ENCODE data around the gene TIGD7. TPM values are rescaled to one million over a fixed set of nuclear protein-coding genes. Genes with fewer than 3 reads are reported as not detected.

Gene TIGD7
- total and polyA plus RNA-seq, 10 donors, result 3.6 to 12.0 (median 7.2) TPM

DNA sequence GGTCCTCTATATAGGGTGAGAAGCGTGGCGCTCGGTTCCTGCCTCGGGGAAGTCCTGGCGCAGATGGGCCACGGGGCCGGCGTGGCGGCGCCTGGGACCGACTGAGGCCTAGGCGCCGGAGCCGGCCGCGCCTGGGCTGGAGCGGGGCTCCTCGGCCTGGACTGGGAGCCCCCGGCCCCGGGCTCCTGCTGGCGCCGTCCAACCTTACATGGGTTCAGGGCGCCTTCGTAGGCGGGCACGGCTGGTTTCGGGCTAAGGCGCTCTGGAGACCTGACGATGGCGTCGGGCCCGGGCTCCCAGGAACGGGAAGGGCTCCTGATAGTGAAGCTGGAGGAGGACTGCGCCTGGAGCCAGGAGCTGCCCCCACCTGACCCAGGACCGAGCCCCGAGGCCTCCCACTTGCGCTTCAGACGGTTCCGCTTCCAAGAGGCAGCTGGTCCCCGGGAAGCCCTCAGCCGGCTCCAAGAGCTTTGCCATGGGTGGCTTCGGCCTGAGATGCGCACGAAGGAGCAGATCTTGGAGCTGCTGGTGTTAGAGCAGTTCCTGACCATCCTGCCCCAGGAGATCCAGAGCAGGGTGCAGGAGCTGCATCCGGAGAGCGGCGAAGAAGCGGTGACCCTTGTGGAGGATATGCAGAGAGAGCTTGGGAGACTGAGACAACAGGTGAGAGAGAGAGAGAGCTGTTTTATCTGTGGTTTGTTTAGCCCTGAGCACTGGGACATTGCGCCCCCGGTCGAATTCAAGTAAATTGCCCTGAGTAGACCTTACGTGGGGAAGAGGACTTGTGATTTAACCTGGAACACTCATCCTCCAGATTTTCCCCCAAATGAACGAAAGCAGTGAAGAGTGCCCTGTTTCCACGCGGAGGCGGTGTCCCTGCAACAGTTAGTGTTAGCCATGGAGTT is 21.4 kb downstream of the TIGD7 start:
- no peak for DNase-seq
- H3K9me3 ChIP-seq, result peaks cover 0 to 42% (median 33%) of the 10 kb centered on the region in 8 donors
- intact Hi-C loops (cut with DNase I; ENCODE audit: low total_unique reads), result loop anchor here (10.0 kb wide), 1 partner anchor 221 kb away; the partner anchor contains the start of gene CLUAP1

DNA sequence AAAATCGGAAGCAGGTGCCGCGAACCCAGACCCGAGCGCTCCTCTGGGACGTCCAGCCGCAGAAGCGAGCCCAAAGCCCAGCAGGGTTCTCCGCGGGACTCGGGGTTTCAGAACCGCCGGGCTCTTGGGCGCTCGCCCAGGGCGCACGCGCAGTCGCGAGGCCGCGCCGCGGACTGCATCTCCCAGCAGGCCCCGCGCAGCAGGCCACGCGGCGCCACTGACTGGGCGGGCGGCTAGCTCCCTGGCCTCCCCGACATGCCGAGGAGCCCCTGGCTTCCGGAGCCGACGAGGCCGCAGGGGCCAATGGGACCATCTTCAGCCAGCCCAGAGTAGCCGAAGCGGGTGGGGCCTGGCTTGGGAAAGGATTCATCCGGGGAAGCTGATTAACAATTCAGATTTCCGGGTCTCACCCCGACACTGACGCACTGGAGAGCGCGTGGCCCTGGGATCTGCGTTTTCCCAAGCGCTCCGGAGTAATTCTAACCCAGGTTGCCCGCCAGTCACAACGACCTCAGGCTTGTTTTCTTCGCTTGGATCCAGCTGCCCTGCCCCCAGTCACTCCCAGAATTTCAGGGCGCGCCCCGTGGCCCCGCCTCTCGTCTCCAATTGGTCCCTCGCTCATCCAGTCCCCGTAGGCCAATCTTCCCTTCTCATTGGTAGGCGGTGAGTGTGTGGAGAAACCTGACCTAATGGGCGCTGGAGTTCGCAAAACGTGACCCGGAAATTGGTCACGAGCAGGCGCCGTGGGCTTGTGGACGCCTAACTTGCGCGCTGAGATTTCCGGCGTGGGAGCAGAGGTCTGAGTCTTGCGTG is 22.3 kb downstream of the TIGD7 start, which contains the start of gene ZNF263:
TSS of gene ZNF263 (plus strand) at position 762 of the 813 bp plus-strand sequence. CDS start 328 bp downstream, outside the sequence.
- Histone ChIP-seq H3K36me3 (peaks cover 0 to 35% (median 28%) of the 10 kb centered on the region in 6 donors), H3K27me3 (replicated peaks in 1 of 7) (no peaks in the 10 kb centered on the region), H3K4me1 (peaks cover 17 to 46% (median 37%) of the 10 kb centered on the region in 6 donors), H3K27ac (peak within 1 kb of the TSS; percentile 97 to 100 (median 100)), H3K4me3 (peak within 1 kb of the TSS; percentile 77 to 99 (median 96)), H3K9me3 (peaks cover 0 to 34% (median 24%) of the 10 kb centered on the region in 8 donors)
- 0 to 1% (median 0%) methylated on average over 40 to 72 of the region's 72 CpGs for WGBS, 5 donors
- intact Hi-C loops (cut with DNase I; ENCODE audit: low total_unique reads), result loop anchor here (10.0 kb wide), 1 partner anchor 222 kb away; the partner anchor contains the start of gene CLUAP1
- peak; percentile 97 for DNase-seq
- TF ChIP-seq POLR2AphosphoS5 (IDR thresholded peaks at IDR 0.05) (peak; percentile 89 to 93 (median 91)), POLR2A (IDR thresholded peaks at IDR 0.05) (peak in 2 of 3 donors; percentile 4 to 36)
- TF ChIP-seq, protein P1, sequence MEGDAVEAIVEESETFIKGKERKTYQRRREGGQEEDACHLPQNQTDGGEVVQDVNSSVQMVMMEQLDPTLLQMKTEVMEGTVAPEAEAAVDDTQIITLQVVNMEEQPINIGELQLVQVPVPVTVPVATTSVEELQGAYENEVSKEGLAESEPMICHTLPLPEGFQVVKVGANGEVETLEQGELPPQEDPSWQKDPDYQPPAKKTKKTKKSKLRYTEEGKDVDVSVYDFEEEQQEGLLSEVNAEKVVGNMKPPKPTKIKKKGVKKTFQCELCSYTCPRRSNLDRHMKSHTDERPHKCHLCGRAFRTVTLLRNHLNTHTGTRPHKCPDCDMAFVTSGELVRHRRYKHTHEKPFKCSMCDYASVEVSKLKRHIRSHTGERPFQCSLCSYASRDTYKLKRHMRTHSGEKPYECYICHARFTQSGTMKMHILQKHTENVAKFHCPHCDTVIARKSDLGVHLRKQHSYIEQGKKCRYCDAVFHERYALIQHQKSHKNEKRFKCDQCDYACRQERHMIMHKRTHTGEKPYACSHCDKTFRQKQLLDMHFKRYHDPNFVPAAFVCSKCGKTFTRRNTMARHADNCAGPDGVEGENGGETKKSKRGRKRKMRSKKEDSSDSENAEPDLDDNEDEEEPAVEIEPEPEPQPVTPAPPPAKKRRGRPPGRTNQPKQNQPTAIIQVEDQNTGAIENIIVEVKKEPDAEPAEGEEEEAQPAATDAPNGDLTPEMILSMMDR (IDR thresholded peaks at IDR 0.05 in 8 of 11, conservative IDR thresholded peaks at IDR 0.05 in 3 of 11), result peak in 4 of 11 experiments; percentile 9 to 19 (median 14)

More for the DNA sequence above, 21.4 kb downstream of the TIGD7 start:
- 6 to 35% (median 9%) methylated on average over 12 to 56 of the region's 56 CpGs for WGBS, 5 donors
- H3K4me3 ChIP-seq, result peak overlapping the region; percentile 77 to 99 (median 96)
- TF ChIP-seq, protein P1 (IDR thresholded peaks at IDR 0.05 in 8 of 11, conservative IDR thresholded peaks at IDR 0.05 in 3 of 11), result no peak
- no peaks in the 10 kb centered on the region for H3K27me3 ChIP-seq (replicated peaks in 1 of 7)
- H3K4me1 ChIP-seq, result peaks cover 17 to 46% (median 37%) of the 10 kb centered on the region in 6 donors
- H3K36me3 ChIP-seq, result peaks cover 5 to 44% (median 35%) of the 10 kb centered on the region in 6 donors
- peak overlapping the region; percentile 97 to 100 (median 100) for H3K27ac ChIP-seq

DNA sequence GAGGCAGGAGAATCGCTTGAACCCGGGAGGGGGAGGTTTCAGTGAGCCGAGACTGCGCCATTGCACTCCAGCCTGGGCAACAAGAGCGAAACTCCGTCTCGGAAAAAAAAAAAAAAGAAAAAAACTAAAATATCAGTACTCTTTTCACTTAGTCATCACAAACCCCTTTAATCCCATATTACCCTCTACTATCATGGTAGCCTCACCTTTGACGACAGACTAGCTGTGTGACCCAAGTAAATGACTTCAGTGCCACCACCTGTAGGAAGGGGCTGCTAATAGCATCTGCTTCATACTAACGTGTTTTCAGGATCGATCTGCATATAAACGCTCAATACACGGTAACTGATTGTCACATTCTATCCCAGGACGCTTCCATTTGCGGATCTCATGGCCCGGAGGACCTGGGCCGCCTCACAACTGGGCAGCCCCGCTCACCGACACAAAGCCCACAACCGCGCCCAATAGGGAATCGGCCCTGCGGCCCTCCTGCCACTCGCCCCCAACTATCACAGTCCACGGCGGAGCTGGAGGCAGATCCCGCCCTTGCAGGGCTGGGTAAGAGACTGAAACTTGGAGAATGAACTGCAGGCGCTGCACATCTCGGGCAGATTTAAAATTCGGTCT is 23.0 kb downstream of the TIGD7 start:
- WGBS, 5 donors, result 10 to 29% (median 19%) methylated on average over 16 to 29 of the region's 29 CpGs
- peaks cover 0 to 27% (median 17%) of the 10 kb centered on the region in 8 donors for H3K9me3 ChIP-seq
- TF ChIP-seq, protein P1 (IDR thresholded peaks at IDR 0.05 in 8 of 11, conservative IDR thresholded peaks at IDR 0.05 in 3 of 11), result no peak
- TF ChIP-seq POLR2A (IDR thresholded peaks at IDR 0.05) (no peak), POLR2AphosphoS5 (IDR thresholded peaks at IDR 0.05) (no peak)
- H3K4me1 ChIP-seq, result peaks cover 17 to 46% (median 37%) of the 10 kb centered on the region in 6 donors
- H3K27me3 ChIP-seq (replicated peaks in 1 of 7), result no peaks in the 10 kb centered on the region
- peak overlapping the region; percentile 97 to 100 (median 100) for H3K27ac ChIP-seq
- no peak for DNase-seq
- peaks cover 0 to 28% (median 21%) of the 10 kb centered on the region in 6 donors for H3K36me3 ChIP-seq
- intact Hi-C loops (cut with DNase I; ENCODE audit: low total_unique reads), result loop anchor here (10.0 kb wide), 1 partner anchor 223 kb away; the partner anchor contains the start of gene CLUAP1
- H3K4me3 ChIP-seq, result peak overlapping the region; percentile 77 to 99 (median 96)

Measured in spleen (tissue), 11 donors.